SW480 (cell line): ENCODE measurements around the gene ZIC1.

Experiments used
- DNase-seq: peaks from one replicate; pipeline ENCODE4 v3.0.0-alpha.2; 2016; ENCODE audit warnings: low spot score

The ZIC1 gene

GRCh38 chr3:147422601-147423536 lies 13.7 kb downstream of the ZIC1 start:
- DNase-seq: no peak

- no peak for DNase-seq
These were observed 14.3 kb downstream of the ZIC1 start for GRCh38 chr3:147423537-147423797.

GRCh38 chr3:147423798-147424580 lies 14.8 kb downstream of the ZIC1 start:
- DNase-seq: no peak

GRCh38 chr3:147424581-147425387 lies 15.6 kb downstream of the ZIC1 start:
- DNase-seq: no peak

DNA sequence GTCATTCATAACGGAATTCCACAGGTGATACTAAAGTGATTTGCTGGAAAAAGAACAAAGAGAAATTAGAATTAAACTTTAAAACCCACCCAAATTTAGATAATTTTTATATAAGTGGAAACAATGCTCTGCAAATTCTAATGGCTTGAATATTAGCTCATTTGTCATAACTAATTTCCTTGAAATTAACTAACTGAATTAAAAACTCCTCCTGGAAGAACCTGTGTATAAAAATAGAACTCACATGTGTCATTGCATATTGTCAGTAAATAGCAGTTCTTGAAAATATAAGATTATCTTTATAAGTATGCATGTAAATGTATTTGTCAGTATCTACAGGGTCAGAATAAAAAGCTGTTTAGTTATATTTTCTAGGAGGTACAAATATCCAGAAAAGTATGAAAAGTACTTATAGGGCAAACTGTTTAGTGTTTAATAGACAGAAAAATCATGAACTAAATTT lies 16.3 kb downstream of the ZIC1 start:
- no peak for DNase-seq

GRCh38 chr3:147426931-147427330 lies 17.8 kb downstream of the ZIC1 start:
- no peak for DNase-seq

DNA sequence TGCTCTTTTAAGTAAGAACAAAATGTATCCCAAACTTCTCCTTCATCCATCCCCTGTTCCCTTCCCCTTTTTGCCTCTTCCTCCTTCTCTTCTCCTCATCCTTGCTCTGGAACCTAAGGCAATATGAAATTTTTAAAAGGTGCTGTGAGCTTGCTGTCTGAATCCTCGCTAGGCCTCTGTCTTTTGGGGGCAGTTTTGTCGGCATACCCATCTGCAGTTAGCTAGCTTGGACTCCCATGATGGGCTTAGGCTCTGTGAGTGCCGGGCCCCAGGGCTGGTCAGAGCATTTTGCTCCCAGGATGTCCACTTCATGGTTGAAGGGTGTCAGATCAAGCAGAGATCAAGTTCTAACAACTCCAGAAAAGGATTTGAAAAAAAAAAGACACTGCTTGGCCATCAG lies 18.6 kb downstream of the ZIC1 start:
- no peak for DNase-seq

DNA sequence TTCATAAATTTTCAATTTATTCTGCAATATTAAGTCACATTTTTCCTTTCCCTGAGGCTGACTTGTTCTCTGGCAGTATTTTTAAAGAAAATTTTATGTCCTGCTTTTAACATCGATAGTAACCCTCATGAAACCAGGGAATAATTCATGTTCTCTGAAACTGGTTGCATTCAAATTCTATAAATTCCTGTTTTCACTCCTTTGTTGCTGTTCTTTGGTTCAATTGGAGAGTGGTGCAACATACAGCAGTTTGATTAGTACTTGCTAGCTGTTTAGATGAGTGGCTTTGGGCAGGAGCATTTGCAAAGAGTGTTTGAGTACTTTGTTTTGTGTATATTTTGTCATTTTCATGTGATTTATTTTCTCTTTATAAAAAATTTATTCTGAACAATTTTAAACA lies 19.2 kb downstream of the ZIC1 start:
- no peak for DNase-seq

GRCh38 chr3:147428754-147429153 lies 19.6 kb downstream of the ZIC1 start:
- no peak for DNase-seq

DNA sequence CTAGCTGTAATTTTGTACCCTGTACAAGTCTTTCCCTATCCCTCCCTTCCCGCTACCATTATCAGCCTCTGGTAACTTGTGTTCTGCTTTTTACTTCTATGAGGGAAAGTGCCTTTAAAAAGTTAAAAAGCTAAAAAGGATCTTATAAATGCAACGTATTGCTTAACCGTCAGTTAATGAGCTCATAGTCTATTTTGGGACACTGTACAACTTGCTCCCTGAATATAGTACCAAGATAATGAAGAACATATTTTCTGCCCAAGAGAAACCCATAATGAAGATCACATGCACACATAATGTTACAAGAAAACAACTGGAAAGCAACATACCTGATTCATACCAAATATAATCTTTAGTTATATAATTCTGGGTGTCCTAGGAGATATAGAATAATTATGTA lies 22.6 kb downstream of the ZIC1 start:
- no peak for DNase-seq

DNA sequence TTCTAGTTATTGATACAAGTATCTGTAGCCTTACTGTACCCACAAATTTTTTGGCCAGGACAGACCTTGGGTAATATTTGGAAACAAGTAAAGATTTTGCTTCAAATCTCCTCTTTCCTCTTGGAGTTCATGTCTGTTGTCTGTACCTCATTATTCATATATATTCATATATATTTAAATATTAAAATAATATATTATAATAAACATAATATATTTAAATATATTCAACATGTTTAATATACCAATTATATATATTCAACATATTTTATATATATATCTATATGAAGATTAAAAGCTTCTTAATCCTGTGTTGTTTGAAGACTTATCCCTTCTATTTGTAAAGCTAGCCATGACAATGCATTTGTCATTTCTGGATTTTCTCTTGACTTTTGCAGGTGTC lies 38.1 kb downstream of the ZIC1 start:
- no peak for DNase-seq

GRCh38 chr3:147449669-147450068 lies 40.5 kb downstream of the ZIC1 start:
- DNase-seq: no peak

GRCh38 chr3:147458995-147459704 lies 50.0 kb downstream of the ZIC1 start:
- DNase-seq: no peak

DNA sequence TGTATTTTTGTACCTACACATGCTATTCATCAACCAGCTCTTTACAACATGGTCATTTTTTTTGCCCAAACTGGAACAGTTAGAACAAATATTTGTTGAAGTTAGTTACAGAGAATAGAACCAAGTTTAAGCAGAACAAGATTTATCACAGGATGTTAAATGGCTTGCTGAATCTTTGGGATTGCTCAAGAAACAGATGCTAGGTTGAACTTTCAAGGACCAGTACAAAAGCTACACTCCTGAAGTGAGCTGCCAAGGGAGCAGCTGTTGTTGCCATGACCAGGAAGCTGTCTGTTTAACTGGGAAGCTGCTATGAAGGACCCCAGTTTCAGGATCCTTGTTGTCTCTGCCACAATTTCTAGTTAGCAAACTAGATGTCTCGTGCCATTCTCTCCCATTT lies 53.7 kb downstream of the ZIC1 start:
- no peak for DNase-seq
